ENCODE measurements around the gene FAM120B.

GRCh38 chr6:170394980-170395379 is 88.4 kb downstream of the FAM120B start:
- TF ChIP-seq CTCF (IDR thresholded peaks at IDR 0.05; ENCODE audit: low read depth, low read length) (no peak), EZH2phosphoT487 (IDR thresholded peaks at IDR 0.05; ENCODE audit: low read depth) (no peak)
